IPS-20b (cell line): ENCODE data around the gene EPHA10.

Experiments used
- H3K27ac ChIP-seq: one replicate; pipeline ENCODE4 v1.5.1; 2013; ENCODE audit warnings: low read length
- H3K27me3 ChIP-seq: 2 replicates; pipeline ENCODE4 v1.6.1; 2013; ENCODE audit warnings: mild to moderate bottlenecking, low read length, inconsistent platforms; ENCODE audit not compliant: insufficient read depth
- H3K36me3 ChIP-seq: 2 replicates; pipeline ENCODE4 v1.6.1; 2013; ENCODE audit warnings: low read depth, mild to moderate bottlenecking, inconsistent platforms, low read length, moderate library complexity; ENCODE audit not compliant: insufficient read depth
- H3K4me1 ChIP-seq: 2 replicates; pipeline ENCODE4 v1.6.1; 2013; ENCODE audit warnings: mild to moderate bottlenecking, control low read depth, inconsistent platforms, low read length, moderate library complexity; ENCODE audit not compliant: insufficient read depth
- H3K4me3 ChIP-seq: 2 replicates; pipeline ENCODE4 v1.5.1; 2013; ENCODE audit warnings: mild to moderate bottlenecking, low read length, inconsistent platforms
- H3K9ac ChIP-seq: 2 replicates; pipeline ENCODE4 v1.6.1; 2013; ENCODE audit warnings: low read depth, mild to moderate bottlenecking, inconsistent platforms, low read length, moderate library complexity
- H3K9me3 ChIP-seq: 2 replicates; pipeline ENCODE4 v1.6.1; 2013; ENCODE audit warnings: mild to moderate bottlenecking, low read depth, low read length, inconsistent platforms; ENCODE audit not compliant: insufficient read depth

The EPHA10 gene

DNA sequence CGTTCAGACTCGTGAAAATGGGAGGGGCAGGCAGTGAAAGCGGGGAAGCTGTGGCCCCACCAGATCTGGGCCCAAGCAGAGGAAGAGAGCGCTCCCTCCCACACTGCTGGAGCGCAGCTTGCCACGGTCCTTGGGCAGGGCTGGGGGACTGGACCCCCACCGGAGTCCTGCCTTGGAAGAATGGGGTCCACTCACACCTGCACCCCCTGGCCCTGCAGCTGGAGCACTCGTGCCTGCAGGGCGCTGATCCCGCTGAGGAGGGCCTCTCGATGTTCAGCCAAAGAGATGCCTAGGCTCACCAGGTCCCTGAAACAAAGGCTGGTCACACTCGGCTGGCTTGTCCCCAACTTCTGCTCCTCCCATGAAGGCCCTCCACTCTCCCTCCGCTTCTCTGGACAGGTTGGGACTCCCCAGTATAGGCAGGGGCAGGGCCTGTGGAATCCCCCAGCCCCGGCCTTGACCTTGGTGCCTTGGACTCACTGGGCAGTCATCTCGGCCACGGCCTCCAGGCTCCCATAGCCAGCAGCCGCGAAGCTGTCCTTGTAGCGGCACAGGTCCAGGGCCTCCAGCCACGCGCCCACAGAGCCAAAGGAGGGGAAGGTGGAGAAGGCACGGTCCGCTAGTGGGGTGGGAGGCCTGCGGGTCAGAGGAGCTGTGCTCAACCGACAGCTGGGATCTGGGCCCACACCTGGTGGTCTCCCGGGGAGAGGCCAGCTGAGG lies 46.6 kb downstream of the EPHA10 start:
- Histone ChIP-seq H3K9me3 (no peaks in the 10 kb centered on the region), H3K4me1 (no peaks in the 10 kb centered on the region), H3K9ac (no peak overlapping the region), H3K36me3 (no peaks in the 10 kb centered on the region), H3K4me3 (no peak overlapping the region), H3K27me3 (no peaks in the 10 kb centered on the region), H3K27ac (no peak overlapping the region)

GRCh38 chr1:37717631-37718030 lies 47.3 kb downstream of the EPHA10 start:
- no peak overlapping the region for H3K9ac ChIP-seq
- no peaks in the 10 kb centered on the region for H3K36me3 ChIP-seq
- no peak overlapping the region for H3K4me3 ChIP-seq
- no peaks in the 10 kb centered on the region for H3K27me3 ChIP-seq
- no peak overlapping the region for H3K27ac ChIP-seq
- no peaks in the 10 kb centered on the region for H3K4me1 ChIP-seq
- no peaks in the 10 kb centered on the region for H3K9me3 ChIP-seq

DNA sequence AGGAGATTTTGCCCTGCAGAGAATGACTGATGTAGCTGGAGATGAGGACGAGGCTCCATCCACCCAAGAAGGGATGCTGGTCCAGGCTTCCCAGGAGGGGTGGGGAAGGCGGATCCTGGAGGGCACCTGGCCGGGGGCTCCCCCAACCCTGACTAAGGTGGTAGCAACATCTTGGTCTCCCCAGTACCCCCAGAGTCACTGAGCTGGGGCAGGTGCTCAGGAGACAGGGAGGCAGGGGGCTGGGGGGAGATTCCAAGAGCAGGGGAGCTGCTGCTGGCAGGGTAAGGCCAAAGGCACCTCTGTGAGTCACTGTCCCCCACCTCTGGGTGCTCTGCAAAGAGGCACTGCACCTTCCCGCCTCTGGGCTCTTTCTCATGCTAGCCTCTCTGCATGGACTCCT lies 48.6 kb downstream of the EPHA10 start:
- Histone ChIP-seq H3K9ac (no peak overlapping the region), H3K27ac (no peak overlapping the region), H3K9me3 (no peaks in the 10 kb centered on the region), H3K36me3 (no peaks in the 10 kb centered on the region), H3K4me1 (no peaks in the 10 kb centered on the region), H3K4me3 (no peak overlapping the region), H3K27me3 (no peaks in the 10 kb centered on the region)

GRCh38 chr1:37714689-37715088 lies 50.2 kb downstream of the EPHA10 start:
- Histone ChIP-seq H3K36me3 (peaks cover 6% of the 10 kb centered on the region), H3K9ac (no peak overlapping the region), H3K27me3 (no peaks in the 10 kb centered on the region), H3K27ac (no peak overlapping the region), H3K4me1 (no peaks in the 10 kb centered on the region), H3K9me3 (no peaks in the 10 kb centered on the region), H3K4me3 (no peak overlapping the region)

DNA sequence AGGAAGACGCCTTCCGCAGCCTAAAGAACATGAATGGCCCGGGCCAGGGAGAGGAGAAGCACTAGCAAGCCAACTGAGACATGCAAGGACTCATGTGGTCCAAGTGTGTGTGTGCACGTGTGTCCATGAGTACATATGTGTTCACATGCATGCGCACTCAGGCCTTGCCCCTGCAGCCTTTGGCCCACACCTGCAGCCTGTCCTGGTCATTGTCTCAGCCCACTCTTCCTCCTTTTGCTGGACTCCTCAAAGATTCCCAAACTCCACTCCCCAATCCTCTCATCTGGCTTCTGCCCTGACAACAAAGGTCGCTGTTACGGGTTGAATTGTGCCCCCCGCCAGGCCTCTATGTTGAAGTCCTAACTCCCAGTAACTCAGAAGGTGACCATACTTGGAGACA lies 50.7 kb downstream of the EPHA10 start:
- Histone ChIP-seq H3K36me3 (peaks cover 11% of the 10 kb centered on the region), H3K4me1 (no peaks in the 10 kb centered on the region), H3K4me3 (no peak overlapping the region), H3K27ac (no peak overlapping the region), H3K27me3 (no peaks in the 10 kb centered on the region), H3K9me3 (no peaks in the 10 kb centered on the region), H3K9ac (no peak overlapping the region)

DNA sequence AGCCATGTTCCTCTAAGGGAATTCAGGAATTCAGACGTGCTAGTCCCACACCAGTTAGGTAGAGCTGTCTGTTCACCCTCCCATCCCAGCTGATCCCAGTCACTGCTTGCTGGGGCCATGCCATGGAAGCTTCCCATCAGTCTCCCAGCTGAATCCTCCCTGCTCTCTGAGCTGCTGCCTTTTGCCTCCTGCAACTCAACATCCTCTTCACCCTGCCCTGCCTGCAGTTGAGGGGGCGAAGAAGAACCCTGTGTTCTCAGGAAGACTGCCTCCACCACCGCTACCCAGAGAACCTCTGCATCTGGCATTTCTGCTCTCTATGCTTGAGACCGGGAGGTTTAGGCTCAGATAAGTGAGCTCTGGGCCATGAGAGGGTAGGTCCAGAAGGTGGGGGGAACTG lies 56.4 kb downstream of the EPHA10 start:
- Histone ChIP-seq H3K27ac (no peak overlapping the region), H3K4me3 (no peak overlapping the region), H3K9me3 (no peaks in the 10 kb centered on the region), H3K4me1 (no peaks in the 10 kb centered on the region), H3K9ac (no peak overlapping the region), H3K27me3 (no peaks in the 10 kb centered on the region), H3K36me3 (peaks cover 64% of the 10 kb centered on the region)

DNA sequence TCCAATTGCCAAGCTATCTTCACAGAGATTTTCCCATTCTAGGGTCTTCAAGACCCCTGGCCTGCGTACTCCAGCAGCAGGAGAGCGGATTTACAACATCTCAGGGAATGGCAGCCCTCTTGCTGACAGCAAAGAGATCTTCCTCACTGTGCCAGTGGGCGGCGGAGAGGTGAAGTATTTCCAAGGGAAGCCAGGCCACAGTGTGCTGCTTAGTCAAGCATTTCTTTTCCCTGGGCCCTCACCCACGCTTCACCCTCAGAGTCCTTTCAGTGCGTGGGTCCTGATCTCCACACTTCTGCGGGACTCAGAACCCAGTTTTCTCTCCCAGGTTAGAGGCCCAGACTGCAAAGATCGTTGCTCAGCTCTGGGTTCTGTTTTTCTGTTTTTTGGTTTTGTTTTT lies 59.5 kb downstream of the EPHA10 start:
- Histone ChIP-seq H3K27ac (no peak overlapping the region), H3K9me3 (no peaks in the 10 kb centered on the region), H3K4me1 (no peaks in the 10 kb centered on the region), H3K36me3 (peaks cover 93% of the 10 kb centered on the region), H3K9ac (no peak overlapping the region), H3K27me3 (no peaks in the 10 kb centered on the region), H3K4me3 (no peak overlapping the region)

DNA sequence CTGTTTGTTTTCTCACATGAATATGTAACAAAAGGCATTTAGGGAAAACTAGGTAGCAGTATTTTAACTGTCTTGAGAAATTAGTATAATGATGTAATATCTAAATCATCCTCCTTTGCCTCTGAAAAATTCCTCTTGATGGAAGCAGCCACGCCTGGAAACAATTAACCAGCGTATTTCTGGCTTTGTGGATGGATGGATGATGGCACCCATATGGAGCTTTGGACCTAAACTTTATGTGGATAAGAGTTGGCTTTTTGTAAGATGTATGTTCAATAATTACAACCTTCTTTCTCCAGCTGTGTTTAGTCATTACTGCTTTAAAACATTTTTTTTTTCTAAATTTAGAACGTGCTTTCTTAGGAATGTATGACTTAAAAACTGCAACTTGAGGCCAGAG lies 60.0 kb downstream of the EPHA10 start:
- no peaks in the 10 kb centered on the region for H3K27me3 ChIP-seq
- peaks cover 94% of the 10 kb centered on the region for H3K36me3 ChIP-seq
- no peak overlapping the region for H3K4me3 ChIP-seq
- no peak overlapping the region for H3K27ac ChIP-seq
- no peak overlapping the region for H3K9ac ChIP-seq
- H3K4me1 ChIP-seq, result no peaks in the 10 kb centered on the region
- H3K9me3 ChIP-seq, result no peaks in the 10 kb centered on the region

DNA sequence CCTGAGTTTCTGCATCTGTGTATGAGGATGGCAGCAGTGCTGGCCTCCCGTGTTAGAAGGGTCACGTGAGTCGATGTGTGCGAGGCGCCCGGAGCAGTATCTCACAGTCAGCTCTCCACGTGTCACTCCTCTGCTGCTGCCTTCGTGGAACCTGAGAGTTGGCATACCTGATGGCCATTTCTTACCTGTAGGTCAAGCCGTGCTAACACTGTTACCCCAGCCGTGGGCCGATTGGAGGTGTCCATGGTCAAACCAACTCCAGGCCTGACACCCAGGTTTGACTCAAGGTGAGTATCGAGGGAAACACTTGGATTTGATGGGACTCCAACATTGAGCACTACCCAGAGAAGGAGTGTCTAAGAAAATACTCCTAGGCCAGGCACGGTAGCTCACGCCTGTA lies 61.9 kb downstream of the EPHA10 start:
- H3K4me1 ChIP-seq, result no peaks in the 10 kb centered on the region
- no peak overlapping the region for H3K9ac ChIP-seq
- H3K27ac ChIP-seq, result no peak overlapping the region
- no peak overlapping the region for H3K4me3 ChIP-seq
- no peaks in the 10 kb centered on the region for H3K9me3 ChIP-seq
- peaks cover 92% of the 10 kb centered on the region for H3K36me3 ChIP-seq
- H3K27me3 ChIP-seq, result no peaks in the 10 kb centered on the region

DNA sequence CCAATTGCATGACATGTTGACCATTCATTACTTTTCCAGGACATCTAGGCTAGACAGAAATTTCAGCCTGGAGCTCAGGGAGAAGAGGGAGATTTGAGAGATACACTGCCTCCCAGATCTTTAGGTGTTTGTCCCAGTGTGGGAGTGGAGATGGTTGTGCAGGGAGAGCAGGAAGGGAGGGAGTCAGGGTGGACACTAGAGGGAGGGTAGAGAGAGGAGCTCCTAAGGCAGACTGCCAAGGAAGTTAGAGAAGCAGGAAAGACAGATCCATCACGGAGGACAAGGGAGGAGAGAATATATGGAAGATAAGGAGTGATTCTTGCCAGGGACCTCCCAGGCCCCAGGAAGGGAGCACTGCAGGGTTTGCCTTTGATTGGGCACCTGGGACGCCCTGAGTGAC lies 63.9 kb downstream of the EPHA10 start:
- H3K4me1 ChIP-seq, result no peaks in the 10 kb centered on the region
- no peak overlapping the region for H3K4me3 ChIP-seq
- H3K27ac ChIP-seq, result no peak overlapping the region
- no peaks in the 10 kb centered on the region for H3K27me3 ChIP-seq
- H3K9ac ChIP-seq, result no peak overlapping the region
- H3K9me3 ChIP-seq, result no peaks in the 10 kb centered on the region
- peaks cover 93% of the 10 kb centered on the region for H3K36me3 ChIP-seq

DNA sequence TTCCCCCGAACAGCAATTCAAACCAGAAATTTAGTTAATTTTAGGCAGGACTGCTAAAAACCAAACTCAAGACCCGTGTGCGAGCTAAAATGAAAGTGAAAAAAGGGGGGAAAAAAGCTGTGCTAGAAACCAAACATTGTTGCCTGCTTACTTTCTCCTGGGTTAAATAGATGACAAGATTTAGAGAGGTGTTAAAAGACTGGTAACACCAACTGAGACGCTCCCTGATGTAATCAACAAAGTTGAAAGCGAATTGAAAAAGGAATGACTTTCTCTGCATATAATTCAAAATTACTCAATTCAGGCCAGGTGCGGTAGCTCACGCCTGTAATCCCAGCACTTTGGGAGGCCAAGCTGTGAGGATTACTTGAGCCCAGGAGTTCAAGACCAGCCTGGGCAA lies 65.8 kb downstream of the EPHA10 start:
- Histone ChIP-seq H3K27ac (no peak overlapping the region), H3K36me3 (peaks cover 92% of the 10 kb centered on the region), H3K4me1 (no peaks in the 10 kb centered on the region), H3K27me3 (no peaks in the 10 kb centered on the region), H3K4me3 (no peak overlapping the region), H3K9me3 (no peaks in the 10 kb centered on the region), H3K9ac (no peak overlapping the region)

DNA sequence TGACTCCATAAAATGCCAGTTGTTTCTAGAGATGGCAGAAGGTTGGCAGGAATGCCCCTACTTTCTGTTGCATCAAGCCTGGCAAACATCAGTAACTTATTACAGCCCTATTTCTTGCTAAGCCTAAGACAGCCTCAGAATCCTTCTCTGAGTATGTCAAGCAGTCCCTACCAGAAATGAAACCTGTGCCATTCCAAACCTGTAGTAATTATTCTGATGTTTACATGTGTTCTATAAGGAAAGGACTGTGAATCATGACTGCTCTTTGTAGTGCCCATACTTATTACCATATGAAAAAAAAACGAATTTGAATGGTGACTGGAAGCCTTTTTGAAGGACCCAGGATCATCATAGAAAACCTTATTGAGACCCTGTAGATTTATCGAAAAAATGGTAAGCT lies 67.2 kb downstream of the EPHA10 start:
- Histone ChIP-seq H3K4me3 (no peak overlapping the region), H3K36me3 (peaks cover 80% of the 10 kb centered on the region), H3K27me3 (no peaks in the 10 kb centered on the region)

More for the DNA sequence above, 67.2 kb downstream of the EPHA10 start:
- H3K4me1 ChIP-seq, result no peaks in the 10 kb centered on the region
- no peaks in the 10 kb centered on the region for H3K9me3 ChIP-seq
- H3K9ac ChIP-seq, result no peak overlapping the region
- no peak overlapping the region for H3K27ac ChIP-seq
